WTC11 (cell line): ENCODE data around the gene OPCML. TPM values are rescaled to one million over a fixed set of nuclear protein-coding genes. Genes with fewer than 3 reads are reported as not detected.

ENCODE experiments used
- ATAC-seq: fragments of 200-7000 bp; cut with Tn5 transposase; 2 replicates; pipeline ENCODE4 v1.10.0; 2021; ENCODE audit warnings: mild to moderate bottlenecking, moderate library complexity
- CTCF ChIA-PET: fragments of 300-600 bp; sonication (Branson Sonifier 250); formaldehyde crosslinking; loops from one replicate; lab custom pipeline; 2021; ENCODE audit warnings: antibody characterized with exemption; lab: Charles Lee
- POLR2A ChIA-PET: fragments of 350-600 bp; sonication (Branson Sonifier 250); formaldehyde crosslinking; loops from one replicate; lab custom pipeline; 2021; ENCODE audit warnings: antibody characterized with exemption; lab: Charles Lee
- DNase-seq: peaks from one replicate; pipeline ENCODE4 v3.0.0; 2021; ENCODE audit warnings: low spot score
- H3K27ac Mint-ChIP-seq: 2 replicates; pipeline ENCODE4 v1.8.0; 2021; ENCODE audit warnings: mixed read lengths
- H3K27me3 Mint-ChIP-seq: 2 replicates; pipeline ENCODE4 v1.8.0; 2021; ENCODE audit warnings: low read depth, mild to moderate bottlenecking, moderate library complexity, mixed read lengths
- H3K36me3 Mint-ChIP-seq: 2 replicates; pipeline ENCODE4 v1.8.0; 2021; ENCODE audit warnings: mixed read lengths
- H3K4me1 Mint-ChIP-seq: 2 replicates; pipeline ENCODE4 v1.8.0; 2022; ENCODE audit warnings: mixed read lengths
- H3K4me3 Mint-ChIP-seq: 2 replicates; pipeline ENCODE4 v1.8.0; 2021; ENCODE audit warnings: mild to moderate bottlenecking, moderate library complexity, mixed read lengths
- H3K9me3 Mint-ChIP-seq: 2 replicates; pipeline ENCODE4 v1.8.0; 2021; ENCODE audit warnings: mixed read lengths
- ATF6 ChIP-seq: sonication (generic); formaldehyde crosslinking; IDR thresholded peaks from 2 replicates; pipeline ENCODE4 v1.8.1; 2023; ENCODE audit warnings: mild to moderate bottlenecking, missing genetic modification reagents
- CTCF ChIP-seq: fragments of 200-600 bp; IDR thresholded peaks from 2 replicates; pipeline ENCODE4 v1.8.0; 2022; ENCODE audit warnings: antibody characterized with exemption
- ESRRA ChIP-seq: sonication (generic); formaldehyde crosslinking; IDR thresholded peaks from 2 replicates; pipeline ENCODE4 v1.8.1; 2022; ENCODE audit warnings: mild to moderate bottlenecking, missing genetic modification reagents, borderline replicate concordance
- KAT7 ChIP-seq: sonication (generic); formaldehyde crosslinking; IDR thresholded peaks from 2 replicates; pipeline ENCODE4 v1.8.1; 2023; ENCODE audit warnings: missing genetic modification reagents, mild to moderate bottlenecking, borderline replicate concordance
- PRRX2 ChIP-seq: fragments of 250-450 bp; sonication (Bioruptor Pico); IDR thresholded peaks from 2 replicates; pipeline ENCODE4 v1.8.0; 2021; ENCODE audit warnings: mild to moderate bottlenecking
- SMAD3 ChIP-seq: sonication (generic); formaldehyde crosslinking; IDR thresholded peaks from 2 replicates; pipeline ENCODE4 v1.8.0; 2022; ENCODE audit warnings: missing genetic modification reagents, mild to moderate bottlenecking, borderline replicate concordance
- SMAD4 ChIP-seq: sonication (generic); formaldehyde crosslinking; IDR thresholded peaks from 2 replicates; pipeline ENCODE4 v1.8.0; 2022; ENCODE audit warnings: mild to moderate bottlenecking, missing genetic modification reagents
- SP1 ChIP-seq: sonication (generic); formaldehyde crosslinking; conservative IDR thresholded peaks from 2 replicates; pipeline ENCODE4 v1.8.1; 2022; ENCODE audit warnings: missing genetic modification reagents
- TEAD4 ChIP-seq: sonication (generic); formaldehyde crosslinking; IDR thresholded peaks from 2 replicates; pipeline ENCODE4 v1.8.0; 2022; ENCODE audit warnings: mild to moderate bottlenecking, missing genetic modification reagents
- ZNF138 ChIP-seq: sonication (generic); formaldehyde crosslinking; conservative IDR thresholded peaks from 2 replicates; pipeline ENCODE4 v1.8.1; 2022; ENCODE audit warnings: mild to moderate bottlenecking, moderate library complexity, missing genetic modification reagents
- ZNF317 ChIP-seq: sonication (generic); formaldehyde crosslinking; IDR thresholded peaks from 2 replicates; pipeline ENCODE4 v1.8.1; 2023; ENCODE audit warnings: low read depth, mild to moderate bottlenecking, moderate library complexity, missing genetic modification reagents, borderline replicate concordance
- ZNF425 ChIP-seq: fragments of 250-450 bp; sonication (Bioruptor Pico); conservative IDR thresholded peaks from 2 replicates; pipeline ENCODE4 v1.9.0; 2021; ENCODE audit warnings: mild to moderate bottlenecking
- ZNF512 ChIP-seq: sonication (generic); formaldehyde crosslinking; IDR thresholded peaks from 2 replicates; pipeline ENCODE4 v1.8.1; 2022; ENCODE audit warnings: missing genetic modification reagents, borderline replicate concordance
- total RNA-seq: library from RNA; stranded (reverse); gene quantifications from 3 replicates; pipeline ENCODE4 v1.2.3, GENCODE V29; 2021
- TF ChIP-seq, protein P1 (sequence below): sonication (generic); formaldehyde crosslinking; IDR thresholded peaks from 2 replicates; pipeline ENCODE4 v1.8.0; 2023; ENCODE audit warnings: missing genetic modification reagents, mild to moderate bottlenecking, borderline replicate concordance
- TF ChIP-seq, protein P2 (sequence below): sonication (generic); formaldehyde crosslinking; conservative IDR thresholded peaks from 2 replicates; pipeline ENCODE4 v1.8.1; 2022; ENCODE audit warnings: mild to moderate bottlenecking, missing genetic modification reagents
- TF ChIP-seq, protein P3 (sequence below): sonication (generic); formaldehyde crosslinking; IDR thresholded peaks from 2 replicates; pipeline ENCODE4 v1.8.1; 2023; ENCODE audit warnings: mild to moderate bottlenecking, missing genetic modification reagents, borderline replicate concordance

The OPCML gene
- total RNA-seq, 1 experiment from 2014 or later, result 1.5 TPM

- TF ChIP-seq ATF6 (no peak), ZNF425 (CRISPR knock-in tag) (no peak), SP1 (CRISPR knock-in tag) (no peak), PRRX2 (CRISPR knock-in tag) (no peak)
- TF ChIP-seq, all 79 proteins: peak for 0
Measured at GRCh38 chr11:132716037-132716436, 816.3 kb downstream of the OPCML start (continued).

DNA sequence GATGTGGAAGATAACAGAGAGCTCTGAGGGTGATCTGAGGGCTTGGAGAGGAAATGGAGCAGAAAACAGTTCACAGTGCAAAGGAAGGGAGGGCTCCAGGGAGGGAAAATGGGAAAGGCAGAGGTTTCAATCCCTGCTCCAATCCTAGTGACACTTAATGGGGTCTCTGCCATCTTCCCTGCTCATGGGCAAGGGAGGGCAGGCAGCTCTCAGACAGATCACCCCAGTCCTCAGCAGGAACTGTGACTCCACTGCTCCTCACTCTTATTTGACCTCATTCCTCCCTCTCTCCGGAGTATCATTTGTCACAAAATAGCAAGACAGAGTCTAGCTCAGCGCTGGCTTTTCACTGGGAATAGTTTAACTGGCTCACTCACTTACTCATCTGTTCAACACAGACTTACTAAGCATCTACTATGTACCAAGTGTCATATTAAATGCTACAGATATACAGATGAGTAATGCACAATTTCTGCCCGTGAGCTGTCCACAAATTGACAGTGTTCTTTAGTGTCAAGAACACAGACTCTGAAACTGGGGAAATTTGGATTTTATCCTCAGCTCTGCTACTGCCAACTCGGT, 817.4 kb downstream of the OPCML start:
- TF ChIP-seq SP1 (CRISPR knock-in tag), result no peak
- no peak for TF ChIP-seq SMAD3
- no peak for TF ChIP-seq ZNF138 (CRISPR knock-in tag)
- TF ChIP-seq KAT7 (CRISPR knock-in tag), result no peak
- TF ChIP-seq, protein P1, sequence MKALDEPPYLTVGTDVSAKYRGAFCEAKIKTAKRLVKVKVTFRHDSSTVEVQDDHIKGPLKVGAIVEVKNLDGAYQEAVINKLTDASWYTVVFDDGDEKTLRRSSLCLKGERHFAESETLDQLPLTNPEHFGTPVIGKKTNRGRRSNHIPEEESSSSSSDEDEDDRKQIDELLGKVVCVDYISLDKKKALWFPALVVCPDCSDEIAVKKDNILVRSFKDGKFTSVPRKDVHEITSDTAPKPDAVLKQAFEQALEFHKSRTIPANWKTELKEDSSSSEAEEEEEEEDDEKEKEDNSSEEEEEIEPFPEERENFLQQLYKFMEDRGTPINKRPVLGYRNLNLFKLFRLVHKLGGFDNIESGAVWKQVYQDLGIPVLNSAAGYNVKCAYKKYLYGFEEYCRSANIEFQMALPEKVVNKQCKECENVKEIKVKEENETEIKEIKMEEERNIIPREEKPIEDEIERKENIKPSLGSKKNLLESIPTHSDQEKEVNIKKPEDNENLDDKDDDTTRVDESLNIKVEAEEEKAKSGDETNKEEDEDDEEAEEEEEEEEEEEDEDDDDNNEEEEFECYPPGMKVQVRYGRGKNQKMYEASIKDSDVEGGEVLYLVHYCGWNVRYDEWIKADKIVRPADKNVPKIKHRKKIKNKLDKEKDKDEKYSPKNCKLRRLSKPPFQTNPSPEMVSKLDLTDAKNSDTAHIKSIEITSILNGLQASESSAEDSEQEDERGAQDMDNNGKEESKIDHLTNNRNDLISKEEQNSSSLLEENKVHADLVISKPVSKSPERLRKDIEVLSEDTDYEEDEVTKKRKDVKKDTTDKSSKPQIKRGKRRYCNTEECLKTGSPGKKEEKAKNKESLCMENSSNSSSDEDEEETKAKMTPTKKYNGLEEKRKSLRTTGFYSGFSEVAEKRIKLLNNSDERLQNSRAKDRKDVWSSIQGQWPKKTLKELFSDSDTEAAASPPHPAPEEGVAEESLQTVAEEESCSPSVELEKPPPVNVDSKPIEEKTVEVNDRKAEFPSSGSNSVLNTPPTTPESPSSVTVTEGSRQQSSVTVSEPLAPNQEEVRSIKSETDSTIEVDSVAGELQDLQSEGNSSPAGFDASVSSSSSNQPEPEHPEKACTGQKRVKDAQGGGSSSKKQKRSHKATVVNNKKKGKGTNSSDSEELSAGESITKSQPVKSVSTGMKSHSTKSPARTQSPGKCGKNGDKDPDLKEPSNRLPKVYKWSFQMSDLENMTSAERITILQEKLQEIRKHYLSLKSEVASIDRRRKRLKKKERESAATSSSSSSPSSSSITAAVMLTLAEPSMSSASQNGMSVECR (CRISPR knock-in tag), result no peak
- no peak for TF ChIP-seq TEAD4 (CRISPR knock-in tag)
- no peak for TF ChIP-seq ESRRA (CRISPR knock-in tag)
- TF ChIP-seq, protein P2, sequence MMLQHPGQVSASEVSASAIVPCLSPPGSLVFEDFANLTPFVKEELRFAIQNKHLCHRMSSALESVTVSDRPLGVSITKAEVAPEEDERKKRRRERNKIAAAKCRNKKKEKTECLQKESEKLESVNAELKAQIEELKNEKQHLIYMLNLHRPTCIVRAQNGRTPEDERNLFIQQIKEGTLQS, result no peak
- no peak for TF ChIP-seq SMAD4
- TF ChIP-seq ZNF317, result no peak
- TF ChIP-seq, all 79 proteins: peak for 0
- no peak overlapping the region for H3K4me3 Mint-ChIP-seq
- H3K4me1 Mint-ChIP-seq, result peaks cover 34% of the 10 kb centered on the region
- CTCF ChIA-PET, result no interaction called here
- DNase-seq, result no peak
- no peaks in the 10 kb centered on the region for H3K36me3 Mint-ChIP-seq
- H3K27me3 Mint-ChIP-seq, result peaks cover 2% of the 10 kb centered on the region; the same call in 1 of the 2 replicates
- no peak overlapping the region for H3K27ac Mint-ChIP-seq
- ATAC-seq, result no peak
- H3K9me3 Mint-ChIP-seq, result no peaks in the 10 kb centered on the region
- POLR2A ChIA-PET, result no interaction called here

DNA sequence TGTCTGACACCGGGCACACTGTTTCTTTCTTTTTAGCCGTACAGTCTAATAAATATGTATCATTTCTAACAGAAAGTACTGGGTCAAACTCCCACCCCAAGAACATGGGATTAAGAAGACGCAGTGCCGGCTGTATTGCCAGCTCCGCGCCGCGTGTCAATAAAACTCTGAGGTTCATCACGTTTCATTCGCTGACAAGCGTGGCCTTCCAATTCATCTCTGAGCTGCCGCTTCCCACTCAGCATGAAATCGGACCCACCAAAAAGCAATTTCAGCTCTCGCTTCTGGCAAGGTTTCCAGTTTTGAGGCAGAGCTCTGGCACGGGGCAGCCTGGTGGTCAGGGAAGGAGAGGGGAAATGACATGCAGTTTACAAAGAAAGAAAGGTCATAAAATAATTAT, 819.8 kb downstream of the OPCML start:
- ChIA-PET CTCF (no interaction called here), POLR2A (no interaction called here)
- Mint-ChIP-seq H3K9me3 (no peaks in the 10 kb centered on the region), H3K4me3 (no peak overlapping the region), H3K4me1 (peaks cover 22% of the 10 kb centered on the region), H3K27ac (no peak overlapping the region), H3K27me3 (no peaks in the 10 kb centered on the region), H3K36me3 (no peaks in the 10 kb centered on the region)
- TF ChIP-seq CTCF, result no peak
- TF ChIP-seq, protein P3, sequence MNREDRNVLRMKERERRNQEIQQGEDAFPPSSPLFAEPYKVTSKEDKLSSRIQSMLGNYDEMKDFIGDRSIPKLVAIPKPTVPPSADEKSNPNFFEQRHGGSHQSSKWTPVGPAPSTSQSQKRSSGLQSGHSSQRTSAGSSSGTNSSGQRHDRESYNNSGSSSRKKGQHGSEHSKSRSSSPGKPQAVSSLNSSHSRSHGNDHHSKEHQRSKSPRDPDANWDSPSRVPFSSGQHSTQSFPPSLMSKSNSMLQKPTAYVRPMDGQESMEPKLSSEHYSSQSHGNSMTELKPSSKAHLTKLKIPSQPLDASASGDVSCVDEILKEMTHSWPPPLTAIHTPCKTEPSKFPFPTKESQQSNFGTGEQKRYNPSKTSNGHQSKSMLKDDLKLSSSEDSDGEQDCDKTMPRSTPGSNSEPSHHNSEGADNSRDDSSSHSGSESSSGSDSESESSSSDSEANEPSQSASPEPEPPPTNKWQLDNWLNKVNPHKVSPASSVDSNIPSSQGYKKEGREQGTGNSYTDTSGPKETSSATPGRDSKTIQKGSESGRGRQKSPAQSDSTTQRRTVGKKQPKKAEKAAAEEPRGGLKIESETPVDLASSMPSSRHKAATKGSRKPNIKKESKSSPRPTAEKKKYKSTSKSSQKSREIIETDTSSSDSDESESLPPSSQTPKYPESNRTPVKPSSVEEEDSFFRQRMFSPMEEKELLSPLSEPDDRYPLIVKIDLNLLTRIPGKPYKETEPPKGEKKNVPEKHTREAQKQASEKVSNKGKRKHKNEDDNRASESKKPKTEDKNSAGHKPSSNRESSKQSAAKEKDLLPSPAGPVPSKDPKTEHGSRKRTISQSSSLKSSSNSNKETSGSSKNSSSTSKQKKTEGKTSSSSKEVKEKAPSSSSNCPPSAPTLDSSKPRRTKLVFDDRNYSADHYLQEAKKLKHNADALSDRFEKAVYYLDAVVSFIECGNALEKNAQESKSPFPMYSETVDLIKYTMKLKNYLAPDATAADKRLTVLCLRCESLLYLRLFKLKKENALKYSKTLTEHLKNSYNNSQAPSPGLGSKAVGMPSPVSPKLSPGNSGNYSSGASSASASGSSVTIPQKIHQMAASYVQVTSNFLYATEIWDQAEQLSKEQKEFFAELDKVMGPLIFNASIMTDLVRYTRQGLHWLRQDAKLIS (CRISPR knock-in tag), result no peak
- TF ChIP-seq ZNF512 (CRISPR knock-in tag), result no peak
- ATAC-seq (no peak), DNase-seq (no peak)
